Activated CD8-positive, alpha-beta T cell treated with anti-CD3 and anti-CD28 coated beads for 36 hours (primary cell): ENCODE data around the gene EYA4. TPM values are rescaled to one million over a fixed set of nuclear protein-coding genes. Genes with fewer than 3 reads are reported as not detected.

ENCODE experiments used
- ATAC-seq: fragments of 200-7000 bp; cut with Tn5 transposase; one replicate; pipeline ENCODE4 v1.10.0; 2021; ENCODE audit warnings: mild to moderate bottlenecking, moderate library complexity
- CTCF ChIA-PET: fragments of 350-600 bp; sonication (Branson Sonifier 250); formaldehyde crosslinking; loops from one replicate; lab custom pipeline; 2021; ENCODE audit warnings: antibody characterized with exemption; lab: Charles Lee
- POLR2A ChIA-PET: fragments of 350-600 bp; sonication (Branson Sonifier 250); formaldehyde crosslinking; loops from one replicate; lab custom pipeline; 2021; ENCODE audit warnings: antibody characterized with exemption; lab: Charles Lee
- DNase-seq: peaks from one replicate; pipeline ENCODE4 v3.0.0-alpha.2; 2020
- H3K27ac Mint-ChIP-seq: one replicate; pipeline ENCODE4 v1.8.0; 2021; ENCODE audit warnings: mild to moderate bottlenecking, mixed read lengths
- H3K27me3 Mint-ChIP-seq: one replicate; pipeline ENCODE4 v1.8.0; 2021; ENCODE audit warnings: mixed read lengths
- H3K36me3 Mint-ChIP-seq: one replicate; pipeline ENCODE4 v1.8.0; 2021; ENCODE audit warnings: low read depth, mixed read lengths
- H3K4me1 Mint-ChIP-seq: one replicate; pipeline ENCODE4 v1.8.0; 2021; ENCODE audit warnings: low read depth, mixed read lengths
- H3K4me3 Mint-ChIP-seq: one replicate; pipeline ENCODE4 v1.8.0; 2021; ENCODE audit warnings: mild to moderate bottlenecking, moderate library complexity, mixed read lengths
- H3K9me3 Mint-ChIP-seq: one replicate; pipeline ENCODE4 v1.8.0; 2021; ENCODE audit warnings: mixed read lengths
- CTCF ChIP-seq: fragments of 200-600 bp; IDR thresholded peaks from one replicate; pipeline ENCODE4 v1.8.0; 2022; ENCODE audit warnings: antibody characterized with exemption, mild to moderate bottlenecking
- intact Hi-C: fragments of 100-400 bp; cut with micrococcal nuclease; formaldehyde crosslinking; loops from one replicate; pipeline ENCODE4 v1.10.0; 2022
- total RNA-seq, 2 experiments: library from RNA; stranded (reverse); gene quantifications; one replicate each; pipeline ENCODE4 v1.2.3, GENCODE V29; 2021

The EYA4 gene
- total RNA-seq, 2 experiments from 2014 or later, result not detected

GRCh38 chr6:133340557-133340956 lies 99.4 kb downstream of the EYA4 start:
- intact Hi-C loops, result no loop called here
- H3K36me3 Mint-ChIP-seq, result no peaks in the 10 kb centered on the region

GRCh38 chr6:133341607-133342158 lies 100.5 kb downstream of the EYA4 start:
- no peaks in the 10 kb centered on the region for H3K9me3 Mint-ChIP-seq
- H3K27me3 Mint-ChIP-seq, result no peaks in the 10 kb centered on the region
- no peak overlapping the region for H3K27ac Mint-ChIP-seq
- no peak for TF ChIP-seq CTCF
- CTCF ChIA-PET, result interaction anchor here (0.7 kb wide), 1 partner anchor 328 kb away, joined by 4 read pairs; no protein-coding TSS in a partner anchor
- POLR2A ChIA-PET, result no interaction called here
- intact Hi-C loops, result no loop called here
- no peaks in the 10 kb centered on the region for H3K36me3 Mint-ChIP-seq
- ATAC-seq (no peak), DNase-seq (no peak)
- H3K4me1 Mint-ChIP-seq, result no peaks in the 10 kb centered on the region
- no peak overlapping the region for H3K4me3 Mint-ChIP-seq

More at GRCh38 chr6:133340557-133340956, 99.4 kb downstream of the EYA4 start:
- no peaks in the 10 kb centered on the region for H3K9me3 Mint-ChIP-seq
- no peaks in the 10 kb centered on the region for H3K27me3 Mint-ChIP-seq
- no peak overlapping the region for H3K27ac Mint-ChIP-seq
- no peak for DNase-seq
- POLR2A ChIA-PET, result interaction anchor here (0.6 kb wide), 1 partner anchor 216 kb away, joined by 3 read pairs; no protein-coding TSS in a partner anchor
- no peak overlapping the region for H3K4me3 Mint-ChIP-seq
- H3K4me1 Mint-ChIP-seq, result no peaks in the 10 kb centered on the region
- TF ChIP-seq CTCF, result no peak
- CTCF ChIA-PET, result no interaction called here
- no peak for ATAC-seq

GRCh38 chr6:133343220-133343619 lies 102.1 kb downstream of the EYA4 start:
- POLR2A ChIA-PET, result no interaction called here
- DNase-seq (no peak), ATAC-seq (no peak)
- H3K4me3 Mint-ChIP-seq, result no peak overlapping the region
- intact Hi-C loops, result no loop called here
- CTCF ChIA-PET, result no interaction called here
- no peaks in the 10 kb centered on the region for H3K36me3 Mint-ChIP-seq
- H3K27ac Mint-ChIP-seq, result no peak overlapping the region
- H3K9me3 Mint-ChIP-seq, result no peaks in the 10 kb centered on the region
- no peaks in the 10 kb centered on the region for H3K27me3 Mint-ChIP-seq
- H3K4me1 Mint-ChIP-seq, result no peaks in the 10 kb centered on the region
- TF ChIP-seq CTCF, result no peak

GRCh38 chr6:133348846-133349245 lies 107.7 kb downstream of the EYA4 start:
- Mint-ChIP-seq H3K27me3 (no peaks in the 10 kb centered on the region), H3K36me3 (no peaks in the 10 kb centered on the region), H3K4me3 (no peak overlapping the region), H3K4me1 (no peaks in the 10 kb centered on the region), H3K9me3 (no peaks in the 10 kb centered on the region), H3K27ac (no peak overlapping the region)
- ChIA-PET POLR2A (no interaction called here), CTCF (no interaction called here)
- TF ChIP-seq CTCF, result no peak
- intact Hi-C loops, result no loop called here
- DNase-seq (no peak), ATAC-seq (no peak)

GRCh38 chr6:133350928-133351327 lies 109.8 kb downstream of the EYA4 start:
- intact Hi-C loops, result no loop called here
- POLR2A ChIA-PET, result interaction anchor here (0.6 kb wide), 1 partner anchor 28 kb away, joined by 4 read pairs; no protein-coding TSS in a partner anchor
- no peaks in the 10 kb centered on the region for H3K4me1 Mint-ChIP-seq
- H3K27ac Mint-ChIP-seq, result no peak overlapping the region
- ATAC-seq (no peak), DNase-seq (no peak)
- no peaks in the 10 kb centered on the region for H3K27me3 Mint-ChIP-seq
- H3K36me3 Mint-ChIP-seq, result no peaks in the 10 kb centered on the region
- H3K9me3 Mint-ChIP-seq, result no peaks in the 10 kb centered on the region
- H3K4me3 Mint-ChIP-seq, result no peak overlapping the region
- TF ChIP-seq CTCF, result no peak
- CTCF ChIA-PET, result no interaction called here
